Stomach smooth muscle (tissue), 2 donors: ENCODE data around the gene SMAD2.

Source experiments
- H3K27ac ChIP-seq: one replicate; pipeline ENCODE4 v1.7.0; 2013; ENCODE audit warnings: mild to moderate bottlenecking, low read length, inconsistent platforms
- H3K27me3 ChIP-seq, 2 donors: one replicate each; pipeline ENCODE4 v1.7.0; 2013; ENCODE audit warnings: low read length in 2 of 2; ENCODE audit not compliant: insufficient read depth in 2 of 2, control insufficient read depth in 1 of 2
- H3K36me3 ChIP-seq, 2 donors: one replicate each; pipeline ENCODE4 v1.7.0; 2013; ENCODE audit warnings: low read length in 2 of 2; ENCODE audit not compliant: control insufficient read depth in 2 of 2, insufficient read depth in 2 of 2
- H3K4me1 ChIP-seq: one replicate; pipeline ENCODE4 v1.7.0; 2013; ENCODE audit warnings: low read length; ENCODE audit not compliant: control insufficient read depth, insufficient read depth
- H3K4me3 ChIP-seq, 2 donors: one replicate each; pipeline ENCODE4 v1.7.0; 2013; ENCODE audit warnings: low read length in 2 of 2
- H3K9ac ChIP-seq, 2 donors: one replicate each; pipeline ENCODE4 v1.7.0; 2013; ENCODE audit warnings: low read length in 2 of 2, mild to moderate bottlenecking in 1 of 2
- H3K9me3 ChIP-seq, 2 donors: one replicate each; pipeline ENCODE4 v1.7.0; 2013; ENCODE audit warnings: low read length in 2 of 2; ENCODE audit not compliant: control insufficient read depth in 2 of 2
- donor health status: healthy.
- donor health status: Pancreatic carcinoma.

Gene SMAD2

GRCh38 chr18:47931718-47932103 is 1.3 kb upstream of the SMAD2 start:
- peak overlapping the region; percentile 60 to 86 for H3K4me3 ChIP-seq
- no peaks in the 10 kb centered on the region for H3K36me3 ChIP-seq

GRCh38 chr18:47930931-47931717 is 665 bp upstream of the SMAD2 start:
- Histone ChIP-seq H3K4me1 (peaks cover under 1% of the 10 kb centered on the region), H3K36me3 (no peaks in the 10 kb centered on the region), H3K27me3 (no peaks in the 10 kb centered on the region), H3K4me3 (peak overlapping the region; percentile 60 to 86), H3K9ac (peak overlapping the region; percentile 60 to 61), H3K9me3 (no peaks in the 10 kb centered on the region), H3K27ac (peak overlapping the region; percentile 69)

More at GRCh38 chr18:47931718-47932103, 1.3 kb upstream of the SMAD2 start:
- Histone ChIP-seq H3K9ac (peak overlapping the region in 1 of 2 donors; percentile 61), H3K27ac (peak overlapping the region; percentile 69), H3K27me3 (no peaks in the 10 kb centered on the region), H3K4me1 (no peaks in the 10 kb centered on the region), H3K9me3 (no peaks in the 10 kb centered on the region)

- Histone ChIP-seq H3K9ac (peak overlapping the region; percentile 81 to 87), H3K4me1 (peaks cover 4% of the 10 kb centered on the region), H3K27me3 (no peaks in the 10 kb centered on the region), H3K36me3 (no peaks in the 10 kb centered on the region), H3K4me3 (peak overlapping the region; percentile 86 to 90), H3K27ac (peak overlapping the region; percentile 76), H3K9me3 (no peaks in the 10 kb centered on the region)
Observed at GRCh38 chr18:47929681-47930198, 719 bp downstream of the SMAD2 start.

GRCh38 chr18:47928466-47928865 is 2.0 kb downstream of the SMAD2 start:
- H3K27me3 ChIP-seq, result no peaks in the 10 kb centered on the region
- peak overlapping the region; percentile 23 to 86 for H3K4me3 ChIP-seq
- no peaks in the 10 kb centered on the region for H3K36me3 ChIP-seq
- H3K4me1 ChIP-seq, result peaks cover 4% of the 10 kb centered on the region
- no peak overlapping the region for H3K27ac ChIP-seq
- no peaks in the 10 kb centered on the region for H3K9me3 ChIP-seq
- no peak overlapping the region for H3K9ac ChIP-seq

GRCh38 chr18:47926101-47926850 is 4.2 kb downstream of the SMAD2 start:
- H3K4me1 ChIP-seq, result peaks cover 4% of the 10 kb centered on the region
- H3K9me3 ChIP-seq, result no peaks in the 10 kb centered on the region
- no peak overlapping the region for H3K9ac ChIP-seq
- no peak overlapping the region for H3K4me3 ChIP-seq
- no peak overlapping the region for H3K27ac ChIP-seq
- no peaks in the 10 kb centered on the region for H3K27me3 ChIP-seq
- no peaks in the 10 kb centered on the region for H3K36me3 ChIP-seq

GRCh38 chr18:47919916-47920315 is 10.5 kb downstream of the SMAD2 start:
- H3K36me3 ChIP-seq, result no peaks in the 10 kb centered on the region
- H3K9me3 ChIP-seq, result no peaks in the 10 kb centered on the region
- H3K4me3 ChIP-seq, result no peak overlapping the region
- H3K27me3 ChIP-seq, result no peaks in the 10 kb centered on the region
- H3K4me1 ChIP-seq, result no peaks in the 10 kb centered on the region
- no peak overlapping the region for H3K9ac ChIP-seq
- H3K27ac ChIP-seq, result no peak overlapping the region

- H3K27me3 ChIP-seq, result no peaks in the 10 kb centered on the region
- no peak overlapping the region for H3K4me3 ChIP-seq
- H3K36me3 ChIP-seq, result no peaks in the 10 kb centered on the region
- H3K9ac ChIP-seq, result no peak overlapping the region
- H3K9me3 ChIP-seq, result no peaks in the 10 kb centered on the region
- H3K27ac ChIP-seq, result no peak overlapping the region
- peaks cover 4% of the 10 kb centered on the region for H3K4me1 ChIP-seq
Observed at GRCh38 chr18:47917923-47918610, 12.4 kb downstream of the SMAD2 start.

GRCh38 chr18:47915930-47916329 is 14.5 kb downstream of the SMAD2 start:
- peaks cover 12% of the 10 kb centered on the region for H3K4me1 ChIP-seq
- no peaks in the 10 kb centered on the region for H3K9me3 ChIP-seq
- H3K27ac ChIP-seq, result no peak overlapping the region
- H3K36me3 ChIP-seq, result no peaks in the 10 kb centered on the region
- H3K9ac ChIP-seq, result no peak overlapping the region
- no peak overlapping the region for H3K4me3 ChIP-seq
- no peaks in the 10 kb centered on the region for H3K27me3 ChIP-seq

- no peak overlapping the region for H3K27ac ChIP-seq
- no peaks in the 10 kb centered on the region for H3K9me3 ChIP-seq
- peaks cover 12% of the 10 kb centered on the region for H3K4me1 ChIP-seq
- no peaks in the 10 kb centered on the region for H3K36me3 ChIP-seq
- H3K27me3 ChIP-seq, result no peaks in the 10 kb centered on the region
- no peak overlapping the region for H3K9ac ChIP-seq
- H3K4me3 ChIP-seq, result no peak overlapping the region
Observed at GRCh38 chr18:47915229-47915628, 15.2 kb downstream of the SMAD2 start.

GRCh38 chr18:47912794-47913585 is 17.5 kb downstream of the SMAD2 start:
- Histone ChIP-seq H3K36me3 (no peaks in the 10 kb centered on the region), H3K4me1 (peaks cover 12% of the 10 kb centered on the region), H3K9ac (no peak overlapping the region)

More at GRCh38 chr18:47912794-47913585, 17.5 kb downstream of the SMAD2 start:
- H3K27me3 ChIP-seq, result no peaks in the 10 kb centered on the region
- no peak overlapping the region for H3K27ac ChIP-seq
- no peak overlapping the region for H3K4me3 ChIP-seq
- H3K9me3 ChIP-seq, result no peaks in the 10 kb centered on the region
